Stimulated activated CD8-positive, alpha-beta memory T cell treated with anti-CD3 and anti-CD28 coated beads, Interleukin-4, amount 100 ng/mL, for 4 hours (primary cell): ENCODE measurements around the gene C2CD3.

ENCODE experiments used
- DNase-seq, 2 donors: peaks; one replicate each; pipeline ENCODE4 v3.0.0-alpha.2; 2020; ENCODE audit warnings: low read depth in 2 of 2, low spot score in 1 of 2

Gene C2CD3

DNA sequence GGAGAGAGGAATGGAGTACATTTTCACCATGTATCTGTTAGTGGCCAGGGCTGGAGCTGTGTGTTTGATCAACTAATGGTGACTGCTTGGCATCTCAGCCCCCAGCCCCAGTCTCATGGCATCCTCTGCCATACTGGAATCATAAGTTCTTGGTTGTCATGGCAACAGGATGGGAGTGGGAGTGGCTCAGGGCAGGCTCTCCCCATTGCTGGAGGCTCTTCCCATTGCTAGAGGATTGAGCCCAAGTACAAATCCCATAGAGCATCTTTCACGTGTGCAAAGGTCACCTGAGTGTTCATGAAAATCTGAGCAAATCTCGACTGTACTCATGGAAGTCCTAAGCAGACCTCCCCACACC, 205.1 kb downstream of the C2CD3 start:
- DNase-seq, result no peak

DNA sequence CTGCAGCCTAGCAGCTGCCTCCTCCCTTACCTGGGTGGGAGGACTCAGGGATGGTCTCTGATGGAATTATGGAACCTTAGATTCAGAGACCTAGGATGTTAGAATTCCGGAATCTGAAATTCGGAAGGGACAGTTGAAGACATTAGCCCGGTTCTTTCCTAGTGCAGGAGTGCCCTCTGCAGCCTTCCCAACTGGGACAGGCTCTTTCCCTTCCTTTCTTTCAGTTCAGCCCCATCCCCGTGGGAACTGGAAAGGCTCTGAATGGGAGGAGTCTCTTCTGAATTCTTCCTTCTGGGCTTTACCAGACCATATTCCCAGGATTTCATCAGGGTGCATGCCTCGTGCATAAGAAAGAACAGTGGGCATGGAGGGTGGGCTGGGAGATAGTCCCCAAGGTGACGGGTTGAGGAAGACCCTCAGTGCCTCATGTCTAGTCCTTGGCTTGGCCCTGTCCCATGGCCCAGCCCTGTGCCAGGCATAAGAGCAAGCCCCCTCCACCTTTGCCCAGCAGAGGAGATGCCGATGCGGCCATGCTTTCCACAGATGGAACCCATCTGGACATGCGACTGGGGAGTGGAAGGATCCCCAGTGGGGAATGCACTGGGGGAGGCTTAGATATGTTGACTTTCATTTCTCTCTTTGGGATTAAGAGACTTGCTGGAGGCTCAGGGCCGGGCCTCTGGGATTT, 205.6 kb downstream of the C2CD3 start:
- DNase-seq, result no peak

DNA sequence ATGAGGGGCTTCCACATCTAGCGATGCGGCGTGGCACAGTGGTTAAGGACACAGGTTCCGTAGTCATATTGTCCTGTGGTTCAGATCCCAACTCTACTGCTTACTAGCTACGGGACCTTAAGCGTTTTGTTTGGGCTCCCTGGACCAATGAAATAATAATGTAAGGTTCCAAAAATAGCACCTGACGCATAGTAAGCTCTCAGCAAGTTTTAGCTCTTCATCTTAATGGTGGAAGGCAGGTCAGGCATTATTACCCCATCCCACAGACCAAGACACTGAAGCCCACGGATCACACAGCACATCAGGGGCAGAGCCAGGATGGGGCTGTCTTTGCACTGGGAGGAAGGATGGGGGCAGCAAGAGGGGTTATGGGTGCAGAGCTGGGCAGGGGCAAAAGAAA, 206.9 kb downstream of the C2CD3 start:
- no peak for DNase-seq
